HG03095 (cell line): ENCODE measurements around the gene PRPH.
"Not testable (repeated sequence)": the region's sequence is repeated elsewhere in the genome, so short reads cannot be mapped to it uniquely, and the experiment has no call there.

Experiments used
- ATAC-seq: cut with Tn5 transposase; IDR thresholded peaks from one replicate; pipeline ENCODE4 v1.9.1; 2021; ENCODE audit warnings: moderate library complexity; ENCODE audit not compliant: unreplicated experiment

PRPH gene

GRCh38 chr12:49295082-49295936 is at the start of gene PRPH:
Gene PRPH, plus strand, starts transcription at chr12:49295147. Its CDS starts 54 bp downstream, at chr12:49295201.
- no peak for ATAC-seq

GRCh38 chr12:49251357-49251756 is 43.6 kb upstream of the PRPH start:
- no peak for ATAC-seq

GRCh38 chr12:49253033-49253623 is 41.8 kb upstream of the PRPH start:
- no peak for ATAC-seq

DNA sequence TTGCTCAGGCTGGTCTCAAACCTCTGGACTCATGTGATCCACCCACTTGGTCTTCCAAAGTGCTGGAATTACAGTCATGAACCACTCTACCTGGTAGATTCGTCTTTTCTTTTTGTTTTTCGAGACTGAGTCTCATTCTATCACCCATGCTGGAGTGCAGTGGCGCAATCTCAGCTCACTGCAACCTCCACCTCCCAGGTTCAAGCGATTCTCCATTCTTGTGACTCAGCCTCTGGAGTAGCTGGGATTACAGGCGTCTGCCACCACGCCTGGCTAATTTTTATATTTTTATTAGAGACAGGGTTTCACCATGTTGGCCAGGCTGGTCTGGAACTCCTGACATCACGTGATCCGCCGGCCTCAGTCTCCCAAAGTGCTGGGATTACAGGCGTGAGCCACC is 39.5 kb upstream of the PRPH start:
- not testable (repeated sequence) for ATAC-seq

- ATAC-seq = no peak
These were observed 38.9 kb upstream of the PRPH start for GRCh38 chr12:49255857-49256637.

DNA sequence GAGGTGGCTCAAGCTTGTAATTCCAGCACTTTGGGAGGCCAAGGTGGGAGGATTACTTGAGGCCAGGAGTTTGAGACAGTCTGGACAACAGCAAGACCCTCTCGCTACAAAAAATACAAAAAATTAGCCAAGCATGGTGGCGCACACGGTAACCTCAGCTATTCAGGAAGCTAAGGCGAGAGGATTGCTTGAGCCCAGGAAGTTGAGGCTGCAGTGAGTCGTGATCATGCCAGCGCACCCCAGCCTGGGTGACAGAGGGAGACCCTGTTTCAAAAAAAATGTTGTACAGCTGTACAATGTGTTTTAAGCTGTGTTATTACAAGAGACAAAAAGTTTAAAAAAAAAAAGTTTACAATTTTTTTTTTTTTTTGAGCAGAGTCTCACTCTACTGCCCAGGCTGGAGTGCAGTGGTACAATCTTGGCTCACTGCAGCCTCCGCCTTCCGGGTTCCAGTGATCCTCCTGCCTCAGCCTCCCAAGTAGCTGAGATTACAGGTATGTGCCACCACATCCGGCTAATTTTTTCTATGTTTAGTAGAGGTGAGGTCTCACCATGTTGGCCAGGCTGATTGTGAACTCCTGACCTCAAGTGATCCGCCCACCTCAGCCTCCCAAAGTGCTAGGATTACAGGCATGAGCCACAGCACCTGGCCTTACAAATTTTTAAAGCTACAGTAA is 37.3 kb upstream of the PRPH start:
- not testable (repeated sequence) for ATAC-seq

DNA sequence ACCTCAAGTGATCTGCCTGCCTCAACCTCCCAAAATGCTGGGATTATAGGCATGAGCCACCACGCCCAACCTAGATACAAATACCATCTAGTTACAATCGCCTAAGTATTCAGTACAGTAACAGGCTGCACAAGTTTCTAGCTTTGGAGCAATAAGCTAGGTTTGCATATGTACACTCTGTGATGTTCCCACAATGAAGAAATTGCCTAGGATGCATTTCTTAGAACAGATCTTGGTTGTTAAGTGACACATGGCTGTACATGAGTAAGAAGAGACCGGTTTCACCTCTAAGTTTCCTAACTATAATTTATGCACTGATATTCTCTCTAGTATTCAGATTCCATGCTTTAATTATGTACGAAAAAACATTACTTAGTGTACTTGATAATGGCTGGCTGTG is 35.5 kb upstream of the PRPH start:
- no peak for ATAC-seq

DNA sequence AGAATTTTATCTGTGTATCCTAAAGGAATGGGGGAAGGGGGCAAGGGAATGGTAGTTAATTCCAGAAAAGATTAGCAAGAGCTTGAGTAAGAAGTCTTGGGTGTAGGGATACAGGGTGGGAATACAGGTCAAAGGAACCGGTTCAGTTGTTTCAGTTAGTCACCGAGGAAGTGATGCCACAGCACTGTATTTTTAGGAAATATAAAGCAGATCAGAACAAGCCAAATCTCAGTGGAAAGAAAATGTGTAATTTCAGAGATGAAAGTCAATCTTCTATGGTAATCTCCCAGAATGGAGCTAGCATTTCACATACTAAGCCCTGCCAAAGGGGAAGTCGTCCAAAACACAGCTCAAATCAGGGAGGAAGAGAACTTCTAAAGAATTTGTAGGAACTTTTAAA is 34.8 kb upstream of the PRPH start:
- no peak for ATAC-seq

DNA sequence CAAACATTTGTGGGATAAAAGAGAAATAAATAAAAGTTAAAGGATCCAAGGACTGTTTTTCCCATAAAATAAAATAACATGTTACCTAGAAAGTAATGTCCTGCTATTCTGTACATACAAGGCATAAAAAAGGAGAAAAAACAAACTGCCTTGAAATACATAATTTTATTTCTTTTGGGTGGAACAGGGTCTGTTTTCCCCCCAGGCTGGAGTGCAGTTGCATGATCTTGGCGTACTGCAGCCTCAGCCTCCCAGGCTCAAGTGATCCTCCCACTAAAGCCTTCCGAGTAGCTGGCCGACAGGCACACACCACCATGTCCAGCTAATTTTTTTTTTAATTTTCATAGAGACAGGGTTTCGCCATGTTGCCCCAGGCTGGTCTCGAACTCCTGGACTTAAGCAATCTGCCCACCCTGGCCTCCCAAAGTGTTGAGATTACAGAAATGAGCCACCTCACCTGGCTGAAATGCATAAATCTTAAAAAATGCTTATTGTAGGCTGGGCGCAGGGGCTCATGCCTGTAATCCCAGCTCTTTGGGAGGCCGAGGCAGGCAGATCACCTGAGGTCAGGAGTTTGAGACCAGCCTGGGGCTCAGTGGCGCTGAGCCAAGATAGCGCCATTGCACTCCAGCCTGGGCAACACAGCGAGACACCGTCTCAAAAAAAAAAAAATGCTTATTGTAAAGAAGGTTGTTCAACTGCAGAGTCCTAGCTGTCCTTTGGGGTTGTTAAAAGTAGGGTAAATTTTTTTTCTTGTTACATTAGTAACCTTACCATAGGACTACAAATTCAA is 34.2 kb upstream of the PRPH start:
- ATAC-seq = no peak

GRCh38 chr12:49261721-49262120 is 33.2 kb upstream of the PRPH start:
- ATAC-seq = no peak

GRCh38 chr12:49263400-49263763 is 31.6 kb upstream of the PRPH start:
- ATAC-seq = no peak

GRCh38 chr12:49264466-49264872 is 30.5 kb upstream of the PRPH start:
- peak; percentile 15 for ATAC-seq

GRCh38 chr12:49264873-49265792 is 29.8 kb upstream of the PRPH start, which contains the start of gene TUBA1C:
Gene TUBA1C, plus strand, starts transcription at chr12:49265082. Its CDS starts 100 bp downstream, at chr12:49265182.
- peak; percentile 78 for ATAC-seq

DNA sequence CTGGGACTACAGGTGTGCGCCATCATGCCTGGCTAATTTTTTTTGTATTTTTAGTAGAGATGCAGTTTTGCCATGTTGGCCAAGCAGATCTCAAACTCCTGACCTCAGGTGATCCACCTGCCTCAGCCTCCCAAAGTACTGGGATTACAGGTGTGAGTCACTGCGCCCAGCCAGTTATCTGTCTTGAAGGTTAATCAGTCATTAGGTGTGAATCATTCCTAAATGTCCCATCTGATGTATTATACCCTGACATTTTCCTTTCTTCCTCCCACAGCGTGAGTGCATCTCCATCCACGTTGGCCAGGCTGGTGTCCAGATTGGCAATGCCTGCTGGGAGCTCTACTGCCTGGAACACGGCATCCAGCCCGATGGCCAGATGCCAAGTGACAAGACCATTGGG is 25.8 kb upstream of the PRPH start:
- not testable (repeated sequence) for ATAC-seq

GRCh38 chr12:49272790-49273725 is 21.9 kb upstream of the PRPH start:
- ATAC-seq = no peak

GRCh38 chr12:49273726-49274395 is 21.1 kb upstream of the PRPH start:
- no peak for ATAC-seq

- no peak for ATAC-seq
These were observed 20.4 kb upstream of the PRPH start for GRCh38 chr12:49274396-49275069.
